Bronchial epithelial cell (primary cell): ENCODE measurements around the gene GALK2. TPM values are rescaled to one million over a fixed set of nuclear protein-coding genes. Genes with fewer than 3 reads are reported as not detected.

Source experiments
- DNase-seq: peaks from one replicate; pipeline ENCODE4 v3.0.0-alpha.2; 2010; ENCODE audit warnings: low read depth
- FAIRE-seq: peaks from 2 replicates; lab custom pipeline; 2011; peaks lifted over from hg19 to GRCh38; lab: Jason Lieb, UNC
- H3K27me3 ChIP-seq: 2 replicates; pipeline ENCODE4 v1.5.1; 2011; ENCODE audit warnings: low read length; ENCODE audit not compliant: control insufficient read depth, insufficient read depth
- H3K36me3 ChIP-seq: 2 replicates; pipeline ENCODE4 v1.5.1; 2011; ENCODE audit warnings: low read length; ENCODE audit not compliant: control insufficient read depth, insufficient read depth
- H3K4me3 ChIP-seq: 2 replicates; pipeline ENCODE4 v1.5.1; 2011; ENCODE audit warnings: mild to moderate bottlenecking, low read depth, low read length, control low read depth
- total RNA-seq: library from RNA; depleted of rRNA; stranded (reverse); fragments of >200 nt; gene quantifications from 2 replicates; pipeline ENCODE4 v1.2.1, GENCODE V29; 2014
- TF ChIP-seq, protein P1 (sequence below): IDR thresholded peaks from 2 replicates; pipeline ENCODE4 v1.5.1; 2011; ENCODE audit warnings: mild to moderate bottlenecking, moderate library complexity, low read length, control low read depth, inconsistent platforms; ENCODE audit not compliant: insufficient read depth, severe bottlenecking

Gene GALK2
- total RNA-seq, 1 donor from 2014 or later, result 67.9 TPM

DNA sequence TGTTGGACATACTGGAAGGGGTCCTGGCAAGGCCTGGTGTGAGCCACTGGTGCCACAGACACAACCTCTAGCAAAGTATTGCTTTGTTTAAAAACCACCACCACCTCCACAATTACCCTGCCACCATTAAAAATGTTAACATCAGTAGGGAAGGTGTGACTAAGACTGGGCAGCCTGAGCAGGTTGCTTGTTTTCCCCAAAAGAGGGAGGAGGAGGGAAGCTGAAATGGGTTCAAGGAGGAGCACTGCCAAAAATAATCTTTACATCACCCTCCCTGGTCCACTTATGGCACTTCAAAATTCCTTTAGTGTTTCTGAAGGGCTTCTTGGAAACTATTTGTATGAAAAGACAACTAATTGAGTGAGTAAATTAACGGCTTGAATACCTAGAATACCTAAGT is 153.2 kb downstream of the GALK2 start:
- DNase-seq (no peak), FAIRE-seq (no peak)
- TF ChIP-seq, protein P1, sequence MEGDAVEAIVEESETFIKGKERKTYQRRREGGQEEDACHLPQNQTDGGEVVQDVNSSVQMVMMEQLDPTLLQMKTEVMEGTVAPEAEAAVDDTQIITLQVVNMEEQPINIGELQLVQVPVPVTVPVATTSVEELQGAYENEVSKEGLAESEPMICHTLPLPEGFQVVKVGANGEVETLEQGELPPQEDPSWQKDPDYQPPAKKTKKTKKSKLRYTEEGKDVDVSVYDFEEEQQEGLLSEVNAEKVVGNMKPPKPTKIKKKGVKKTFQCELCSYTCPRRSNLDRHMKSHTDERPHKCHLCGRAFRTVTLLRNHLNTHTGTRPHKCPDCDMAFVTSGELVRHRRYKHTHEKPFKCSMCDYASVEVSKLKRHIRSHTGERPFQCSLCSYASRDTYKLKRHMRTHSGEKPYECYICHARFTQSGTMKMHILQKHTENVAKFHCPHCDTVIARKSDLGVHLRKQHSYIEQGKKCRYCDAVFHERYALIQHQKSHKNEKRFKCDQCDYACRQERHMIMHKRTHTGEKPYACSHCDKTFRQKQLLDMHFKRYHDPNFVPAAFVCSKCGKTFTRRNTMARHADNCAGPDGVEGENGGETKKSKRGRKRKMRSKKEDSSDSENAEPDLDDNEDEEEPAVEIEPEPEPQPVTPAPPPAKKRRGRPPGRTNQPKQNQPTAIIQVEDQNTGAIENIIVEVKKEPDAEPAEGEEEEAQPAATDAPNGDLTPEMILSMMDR, result no peak
- peaks cover 2% of the 10 kb centered on the region for H3K36me3 ChIP-seq
- no peaks in the 10 kb centered on the region for H3K27me3 ChIP-seq
- H3K4me3 ChIP-seq, result no peak overlapping the region

DNA sequence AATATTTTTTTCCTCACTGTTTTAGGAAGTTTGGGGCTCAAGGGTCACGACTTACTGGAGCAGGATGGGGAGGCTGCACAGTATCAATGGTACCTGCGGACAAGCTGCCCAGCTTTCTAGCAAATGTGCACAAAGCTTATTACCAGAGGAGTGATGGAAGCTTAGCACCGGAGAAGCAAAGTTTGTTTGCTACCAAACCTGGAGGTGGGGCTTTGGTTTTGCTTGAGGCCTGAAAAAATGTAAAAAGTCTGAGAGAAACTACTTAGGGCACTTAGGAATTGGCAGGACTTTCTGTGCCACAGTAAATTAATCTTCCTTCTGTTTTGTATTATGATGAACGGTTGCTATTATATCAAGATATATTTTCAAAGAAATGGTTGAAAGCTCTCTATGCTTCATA is 157.9 kb downstream of the GALK2 start:
- Histone ChIP-seq H3K36me3 (peaks cover 1% of the 10 kb centered on the region), H3K27me3 (no peaks in the 10 kb centered on the region), H3K4me3 (no peak overlapping the region)
- DNase-seq (no peak), FAIRE-seq (no peak)
- TF ChIP-seq, protein P1, result no peak

DNA sequence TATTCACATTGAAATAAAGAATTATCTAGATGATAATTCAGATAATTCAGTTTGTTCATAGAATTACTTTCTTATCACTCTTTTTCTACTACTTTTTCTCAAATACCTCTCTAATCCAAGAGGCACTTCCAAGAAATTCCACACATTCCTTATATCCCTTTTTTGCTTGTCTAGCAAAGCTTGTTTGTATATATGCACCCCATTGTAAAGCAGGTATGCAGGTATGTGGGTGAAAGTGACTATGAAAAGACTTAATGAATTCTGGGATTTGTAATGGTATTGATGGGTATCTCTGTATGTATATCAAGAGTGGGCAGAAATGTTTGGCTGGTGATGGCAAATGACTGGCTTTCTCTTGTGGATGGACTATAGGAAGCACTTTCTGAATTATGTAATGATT is 158.9 kb downstream of the GALK2 start:
- Histone ChIP-seq H3K4me3 (no peak overlapping the region), H3K36me3 (no peaks in the 10 kb centered on the region), H3K27me3 (no peaks in the 10 kb centered on the region)
- DNase-seq (no peak), FAIRE-seq (no peak)
- TF ChIP-seq, protein P1, result no peak

DNA sequence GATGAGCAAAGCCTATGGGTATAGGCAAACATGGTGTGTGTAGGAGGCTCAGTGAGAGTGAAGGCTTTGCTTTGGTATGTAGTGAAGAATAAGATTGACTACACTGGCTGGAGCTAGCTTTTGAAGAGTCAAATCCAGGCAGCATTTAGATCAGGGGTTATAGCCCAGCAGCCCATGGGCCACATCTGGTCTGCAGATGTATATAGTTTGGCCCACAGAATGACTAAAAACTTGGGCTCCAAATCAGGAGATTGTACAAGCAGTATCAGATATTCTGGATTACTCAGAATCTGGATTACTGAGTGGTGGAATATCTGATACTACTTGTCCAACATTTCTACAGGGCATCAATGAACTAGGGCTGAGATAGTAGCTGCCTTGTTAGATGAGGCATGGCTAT is 160.1 kb downstream of the GALK2 start:
- FAIRE-seq (peak; percentile 62), DNase-seq (no peak)
- TF ChIP-seq, protein P1, result no peak
- Histone ChIP-seq H3K36me3 (no peaks in the 10 kb centered on the region), H3K4me3 (no peak overlapping the region), H3K27me3 (no peaks in the 10 kb centered on the region)

- no peak for DNase-seq
- Histone ChIP-seq H3K36me3 (no peaks in the 10 kb centered on the region), H3K4me3 (no peak overlapping the region), H3K27me3 (no peaks in the 10 kb centered on the region)
- TF ChIP-seq, protein P1, result no peak
- no peak for FAIRE-seq
These were observed 161.4 kb downstream of the GALK2 start for GRCh38 chr15:49331442-49331841.

DNA sequence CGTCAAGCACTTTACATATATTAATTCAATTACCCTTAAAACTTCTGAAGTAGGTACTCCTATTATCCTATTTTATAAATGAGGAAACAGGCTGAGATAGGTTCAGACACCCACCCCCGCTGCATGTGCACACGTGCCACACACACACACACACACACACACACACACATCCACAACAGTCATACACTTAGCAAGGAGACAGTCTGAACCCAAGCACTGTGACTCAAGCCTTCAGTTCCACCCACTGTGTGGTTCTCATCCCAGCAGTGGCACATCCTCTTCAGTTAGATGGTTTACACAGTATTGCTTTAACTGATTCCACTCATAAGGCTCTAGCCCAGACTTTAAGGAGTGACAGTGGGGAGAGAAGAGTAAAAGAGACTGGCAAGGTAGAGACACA is 161.9 kb downstream of the GALK2 start:
- Histone ChIP-seq H3K4me3 (no peak overlapping the region), H3K36me3 (no peaks in the 10 kb centered on the region), H3K27me3 (no peaks in the 10 kb centered on the region)
- TF ChIP-seq, protein P1, result no peak
- FAIRE-seq (no peak), DNase-seq (peak; percentile 4)
